Aorta (tissue), 5 donors: Measurements from ENCODE around the gene BICC1. TPM values are rescaled to one million over a fixed set of nuclear protein-coding genes. Genes with fewer than 3 reads are reported as not detected.

ENCODE experiments used
- ATAC-seq: fragments of 200-7000 bp; cut with Tn5 transposase; one replicate; pipeline ENCODE4 v1.9.1; 2022; ENCODE audit warnings: moderate library complexity; ENCODE audit not compliant: low FRiP score
- DNase-seq, 2 donors: peaks; one replicate each; pipeline ENCODE4 v3.0.0-alpha.2; 2020
- H3K27ac ChIP-seq, 2 donors: one replicate each; pipeline ENCODE4 v1.5.1; 2013; ENCODE audit warnings: low read length in 2 of 2, mild to moderate bottlenecking in 2 of 2, moderate library complexity in 2 of 2, control low read depth in 1 of 2, inconsistent platforms in 1 of 2, low read depth in 1 of 2
- H3K27me3 ChIP-seq, 2 donors: one replicate each; pipeline ENCODE4 v1.6.1; 2013; ENCODE audit warnings: control low read depth in 1 of 2, low read length in 1 of 2, mild to moderate bottlenecking in 1 of 2, moderate library complexity in 1 of 2; ENCODE audit not compliant: insufficient read depth in 2 of 2, control insufficient read depth in 1 of 2
- H3K36me3 ChIP-seq, 2 donors: one replicate each; pipeline ENCODE4 v1.6.1; 2013; ENCODE audit warnings: control low read depth in 1 of 2, low read length in 1 of 2, mild to moderate bottlenecking in 1 of 2; ENCODE audit not compliant: insufficient read depth in 2 of 2, control insufficient read depth in 1 of 2
- H3K4me1 ChIP-seq, 2 donors: one replicate each; pipeline ENCODE4 v1.6.1; 2013; ENCODE audit warnings: low read length in 2 of 2, control low read depth in 1 of 2, mild to moderate bottlenecking in 1 of 2, moderate library complexity in 1 of 2; ENCODE audit not compliant: insufficient read depth in 2 of 2, control insufficient read depth in 1 of 2
- H3K4me3 ChIP-seq, 2 donors: one replicate each; pipeline ENCODE4 v1.5.1; 2013; ENCODE audit warnings: low read length in 2 of 2, control low read depth in 1 of 2, mild to moderate bottlenecking in 1 of 2
- H3K9me3 ChIP-seq: one replicate; pipeline ENCODE4 v1.6.1; 2013; ENCODE audit warnings: mild to moderate bottlenecking, low read length; ENCODE audit not compliant: control insufficient read depth
- WGBS, 2 donors: extraction: QIAGEN DNeasy Blood & Tissue Kit; methylation state at CpG; one replicate each; pipeline ENCODE4 v1.1.7; 2013; 5-methylcytosine and 5-hydroxymethylcytosine counted together
- intact Hi-C, 2 donors: fragments of 100-400 bp; cut with DNase I; formaldehyde crosslinking; loops; one replicate each; pipeline versions ENCODE4 v1.14.2 to v1.15.0; 2022
- polyA plus RNA-seq, 2 donors: library from polyadenylated mRNA; stranded (reverse); fragments of 200-250 nt; gene quantifications; one replicate each; pipeline ENCODE4 v1.2.3, GENCODE V29; 2013
- total RNA-seq, 2 donors: library from RNA; stranded (reverse); fragmentation: NEBNext Ultra II Directional; extraction: Animal tissue kit (Norgen Biotek cat#: 25700); gene quantifications; one replicate each; pipeline ENCODE4 v1.2.1, GENCODE V29; 2021
- donor health status: healthy with polysubstance abuse.
- donor health status: Bipolar disorder and iron deficiency.
- donor health status: DM: no; HTN: no; CAD: no.
- donor health status: DM: no; HTN: no; CAD: no.
- donor health status: DM: yes; HTN: yes; CAD: no.

BICC1 gene
- total and polyA plus RNA-seq, 4 donors = 3.8 to 46.8 (median 13.9) TPM

DNA sequence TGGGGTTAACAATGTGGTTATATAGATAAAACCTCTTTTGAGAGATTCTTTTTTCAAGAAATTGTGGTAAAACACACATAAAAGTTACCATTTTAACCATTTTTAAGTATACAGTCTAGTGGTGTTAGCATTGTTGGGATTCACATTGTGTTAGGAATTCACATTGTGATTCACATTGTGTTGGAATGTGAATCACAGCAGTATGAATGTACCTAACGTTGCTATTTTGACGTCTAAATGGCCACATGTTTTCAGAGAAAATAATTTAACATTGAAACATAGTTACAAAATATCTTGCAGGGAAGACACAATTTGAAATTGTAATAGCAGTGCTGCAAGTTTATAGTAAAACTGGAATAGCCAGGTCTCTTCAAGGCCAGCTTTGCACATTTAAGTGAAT is 129.0 kb downstream of the BICC1 start:
- no peak overlapping the region for H3K4me3 ChIP-seq
- DNase-seq = no peak
- no peak for ATAC-seq
- H3K27ac ChIP-seq = no peak overlapping the region
- H3K27me3 ChIP-seq = no peaks in the 10 kb centered on the region
- WGBS, 2 donors = 18 to 19% methylated on average over 2 of the region's 2 CpGs
- no peaks in the 10 kb centered on the region for H3K36me3 ChIP-seq
- intact Hi-C loops = no loop called here
- H3K4me1 ChIP-seq = no peaks in the 10 kb centered on the region
- H3K9me3 ChIP-seq = no peaks in the 10 kb centered on the region

DNA sequence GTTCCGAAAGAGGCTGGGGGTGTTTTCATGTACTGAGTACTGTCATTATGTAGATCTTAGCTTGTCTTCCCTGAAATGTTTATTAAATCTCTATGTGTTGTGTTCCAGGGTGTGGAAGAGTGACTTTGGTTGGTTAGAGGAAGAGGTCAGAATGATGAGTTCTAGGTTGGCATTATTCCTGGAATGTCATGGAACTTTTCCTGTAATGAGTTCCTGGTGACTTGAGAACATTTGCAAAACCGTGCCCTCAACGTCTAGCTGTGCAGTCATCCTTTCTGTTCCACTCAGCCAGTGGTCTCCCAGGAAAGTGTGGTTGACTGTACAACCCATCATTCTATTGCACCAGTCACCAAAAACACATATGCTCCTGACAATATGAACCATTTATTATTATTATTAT is 129.6 kb downstream of the BICC1 start:
- no peak overlapping the region for H3K27ac ChIP-seq
- intact Hi-C loops = no loop called here
- DNase-seq (no peak), ATAC-seq (no peak)
- WGBS, 2 donors = 78 to 84% methylated on average over 3 of the region's 3 CpGs
- H3K36me3 ChIP-seq = no peaks in the 10 kb centered on the region
- no peak overlapping the region for H3K4me3 ChIP-seq
- no peaks in the 10 kb centered on the region for H3K9me3 ChIP-seq
- no peaks in the 10 kb centered on the region for H3K27me3 ChIP-seq
- H3K4me1 ChIP-seq = no peaks in the 10 kb centered on the region

- Histone ChIP-seq H3K36me3 (no peaks in the 10 kb centered on the region), H3K4me3 (no peak overlapping the region), H3K9me3 (no peaks in the 10 kb centered on the region), H3K27me3 (no peaks in the 10 kb centered on the region), H3K4me1 (no peaks in the 10 kb centered on the region), H3K27ac (no peak overlapping the region)
- intact Hi-C loops = no loop called here
- DNase-seq (no peak), ATAC-seq (no peak)
- 67 to 70% methylated on average over 4 of the region's 4 CpGs for WGBS, 2 donors
These were observed 130.3 kb downstream of the BICC1 start for GRCh38 chr10:58642916-58643428.

- intact Hi-C loops = no loop called here
- Histone ChIP-seq H3K27ac (no peak overlapping the region), H3K4me1 (no peaks in the 10 kb centered on the region), H3K27me3 (no peaks in the 10 kb centered on the region), H3K36me3 (no peaks in the 10 kb centered on the region), H3K4me3 (no peak overlapping the region), H3K9me3 (no peaks in the 10 kb centered on the region)
- no peak for DNase-seq
- no peak for ATAC-seq
- WGBS, 2 donors = 72 to 78% methylated on average over 8 of the region's 8 CpGs
These were observed 131.6 kb downstream of the BICC1 start for GRCh38 chr10:58644311-58644710.

DNA sequence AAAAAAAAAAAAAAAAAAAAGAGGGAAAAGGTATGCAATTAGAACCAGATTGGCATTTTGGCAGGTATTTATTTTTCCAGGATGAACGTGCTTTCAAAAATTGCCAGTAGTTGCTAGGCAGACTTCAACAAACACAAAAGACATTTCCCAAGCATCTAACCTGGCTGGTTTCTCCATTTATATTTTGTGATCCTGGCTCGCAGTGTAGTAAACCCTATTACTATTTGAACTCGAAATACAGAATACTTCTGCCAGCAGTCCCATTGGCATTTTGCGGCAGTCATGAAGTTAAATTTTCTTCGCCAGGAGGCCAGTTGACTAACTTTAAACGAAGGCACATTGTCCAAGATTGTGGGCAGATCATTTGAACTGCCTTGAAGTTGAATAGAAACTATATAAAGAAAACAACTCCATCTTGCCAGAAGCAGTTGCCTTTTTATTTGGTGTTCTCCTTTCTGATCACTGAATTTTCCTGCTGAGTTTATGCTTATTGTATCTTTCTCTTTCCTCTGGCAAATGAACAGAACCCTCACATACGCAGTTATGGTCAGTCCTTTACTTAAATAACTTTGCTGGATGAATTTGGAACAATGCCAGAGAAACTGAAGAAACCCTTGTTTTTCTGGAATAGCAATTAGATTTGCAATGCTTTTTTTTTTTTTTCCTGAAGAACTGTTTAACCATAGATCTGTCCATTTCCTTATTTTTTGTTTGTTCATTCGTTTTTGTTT is 132.9 kb downstream of the BICC1 start:
- intact Hi-C loops = no loop called here
- no peak for DNase-seq
- Histone ChIP-seq H3K27ac (no peak overlapping the region), H3K27me3 (no peaks in the 10 kb centered on the region), H3K4me1 (no peaks in the 10 kb centered on the region), H3K36me3 (no peaks in the 10 kb centered on the region), H3K9me3 (no peaks in the 10 kb centered on the region), H3K4me3 (no peak overlapping the region)
- 61 to 69% methylated on average over 8 of the region's 8 CpGs for WGBS, 2 donors
- ATAC-seq = no peak

- Histone ChIP-seq H3K36me3 (no peaks in the 10 kb centered on the region), H3K4me1 (peaks cover 0 to 4% of the 10 kb centered on the region in 2 donors), H3K27ac (no peak overlapping the region), H3K4me3 (no peak overlapping the region), H3K27me3 (no peaks in the 10 kb centered on the region), H3K9me3 (no peaks in the 10 kb centered on the region)
- ATAC-seq (no peak), DNase-seq (no peak)
- intact Hi-C loops = no loop called here
- 86 to 90% methylated on average over 4 of the region's 4 CpGs for WGBS, 2 donors
These were observed 134.9 kb downstream of the BICC1 start for GRCh38 chr10:58647376-58648112.

DNA sequence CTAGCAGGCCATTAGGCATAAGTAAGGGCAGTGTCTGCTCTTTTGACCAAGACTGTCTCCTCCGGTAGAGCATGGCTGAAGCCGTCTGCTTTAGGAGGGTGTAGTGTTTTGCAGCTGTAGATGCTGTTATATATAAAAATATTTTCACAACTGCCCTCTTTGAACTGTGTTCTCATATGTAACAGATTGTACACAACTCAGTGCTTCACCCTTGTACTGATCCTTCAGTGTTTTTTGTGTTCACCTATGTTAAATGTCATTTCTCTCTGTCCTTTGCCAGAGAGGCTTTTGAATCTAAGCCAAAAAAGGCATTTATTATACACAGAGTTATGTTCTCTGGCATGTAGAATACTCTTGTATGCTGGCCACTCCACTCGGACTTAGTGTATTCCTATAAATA is 135.5 kb downstream of the BICC1 start:
- Histone ChIP-seq H3K4me1 (peaks cover 0 to 4% of the 10 kb centered on the region in 2 donors), H3K4me3 (no peak overlapping the region), H3K27me3 (no peaks in the 10 kb centered on the region), H3K9me3 (no peaks in the 10 kb centered on the region), H3K36me3 (no peaks in the 10 kb centered on the region), H3K27ac (no peak overlapping the region)
- ATAC-seq (no peak), DNase-seq (no peak)
- intact Hi-C loops = no loop called here
- WGBS, 2 donors = 68 to 73% methylated on average over 3 of the region's 3 CpGs

DNA sequence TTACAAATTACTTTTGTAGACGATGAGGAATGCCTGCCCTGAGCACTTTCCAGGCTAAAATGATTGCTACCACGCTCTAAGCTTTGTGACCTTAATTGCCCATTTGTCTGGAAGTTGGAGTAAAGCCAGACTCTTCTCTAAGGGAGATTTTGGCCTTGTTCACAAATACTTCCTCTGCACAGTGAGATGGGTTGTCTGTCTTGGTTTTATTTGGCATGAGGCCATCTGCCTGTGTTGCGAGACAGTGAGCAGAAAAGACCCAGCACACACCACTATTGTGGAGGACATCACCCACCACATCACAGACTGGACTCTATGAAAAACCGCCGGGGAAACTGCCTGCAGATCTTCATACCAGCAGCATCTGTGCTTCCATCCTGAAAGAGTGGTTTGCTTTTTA is 138.4 kb downstream of the BICC1 start:
- WGBS, 2 donors = 27 to 30% methylated on average over 5 of the region's 5 CpGs
- Histone ChIP-seq H3K9me3 (no peaks in the 10 kb centered on the region), H3K36me3 (no peaks in the 10 kb centered on the region), H3K4me1 (peaks cover 0 to 4% of the 10 kb centered on the region in 2 donors), H3K27ac (no peak overlapping the region), H3K27me3 (no peaks in the 10 kb centered on the region), H3K4me3 (no peak overlapping the region)
- DNase-seq (no peak), ATAC-seq (no peak)
- intact Hi-C loops = no loop called here

- DNase-seq (no peak), ATAC-seq (no peak)
- no peak overlapping the region for H3K4me3 ChIP-seq
- no peaks in the 10 kb centered on the region for H3K27me3 ChIP-seq
- peaks cover 0 to 4% of the 10 kb centered on the region in 2 donors for H3K4me1 ChIP-seq
- H3K36me3 ChIP-seq = no peaks in the 10 kb centered on the region
- no peaks in the 10 kb centered on the region for H3K9me3 ChIP-seq
- 76 to 81% methylated on average over 1 of the region's 1 CpG for WGBS, 2 donors
- H3K27ac ChIP-seq = no peak overlapping the region
- intact Hi-C loops = no loop called here
These were observed 139.1 kb downstream of the BICC1 start for GRCh38 chr10:58651742-58652141.
